ENCODE data around the gene SPR. TPM values are rescaled to one million over a fixed set of nuclear protein-coding genes. Genes with fewer than 3 reads are reported as not detected.
A peak's percentile ranks its signal among the peaks of the same experiment; 100 is the strongest.

SPR gene
- polyA plus RNA-seq, 1 of the 3 experiments (the other 2 are of a cell fraction): 25.7 TPM

DNA sequence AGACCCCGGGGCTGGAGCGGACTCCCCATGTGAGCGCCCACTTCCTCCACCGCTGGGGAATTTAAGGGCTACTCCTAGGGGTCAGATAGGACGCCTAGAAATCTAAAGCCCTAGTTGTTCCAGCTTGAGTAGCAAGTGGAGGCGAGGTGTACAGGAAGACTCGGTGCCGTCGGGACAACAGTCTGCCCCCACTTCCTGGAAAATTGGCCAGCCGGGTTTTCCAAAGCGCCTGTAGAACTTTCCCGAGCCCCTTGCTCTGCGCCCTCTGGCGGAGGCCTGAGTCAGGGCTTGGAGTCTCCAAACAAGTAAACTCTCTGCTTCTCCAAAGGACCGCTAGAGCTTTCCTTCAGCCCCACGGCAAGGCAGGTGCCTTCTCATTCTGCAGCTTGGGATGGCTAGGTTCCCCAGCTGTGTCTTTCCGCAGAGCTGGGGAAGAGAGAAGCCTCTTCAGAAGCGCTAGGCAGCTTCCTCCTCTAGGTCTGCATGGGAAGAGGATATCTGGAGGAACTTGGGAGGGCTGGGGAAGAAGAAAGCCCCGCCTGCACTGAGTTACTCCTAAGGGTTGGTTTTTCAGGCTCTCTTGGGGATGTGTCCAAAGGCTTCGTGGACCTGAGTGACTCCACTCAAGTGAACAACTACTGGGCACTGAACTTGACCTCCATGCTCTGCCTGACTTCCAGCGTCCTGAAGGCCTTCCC is 681 bp downstream of the SPR start:
- peaks cover 6 to 12% of the 10 kb centered on the region in 2 experiments; a peak in 2 of 4 replicates for H3K4me1 ChIP-seq (ENCODE audit: control insufficient read depth in 1 of 2, insufficient read depth in 2 of 2, low read depth in 1 of 2, low read length in 1 of 2)
- TF ChIP-seq, protein P1, sequence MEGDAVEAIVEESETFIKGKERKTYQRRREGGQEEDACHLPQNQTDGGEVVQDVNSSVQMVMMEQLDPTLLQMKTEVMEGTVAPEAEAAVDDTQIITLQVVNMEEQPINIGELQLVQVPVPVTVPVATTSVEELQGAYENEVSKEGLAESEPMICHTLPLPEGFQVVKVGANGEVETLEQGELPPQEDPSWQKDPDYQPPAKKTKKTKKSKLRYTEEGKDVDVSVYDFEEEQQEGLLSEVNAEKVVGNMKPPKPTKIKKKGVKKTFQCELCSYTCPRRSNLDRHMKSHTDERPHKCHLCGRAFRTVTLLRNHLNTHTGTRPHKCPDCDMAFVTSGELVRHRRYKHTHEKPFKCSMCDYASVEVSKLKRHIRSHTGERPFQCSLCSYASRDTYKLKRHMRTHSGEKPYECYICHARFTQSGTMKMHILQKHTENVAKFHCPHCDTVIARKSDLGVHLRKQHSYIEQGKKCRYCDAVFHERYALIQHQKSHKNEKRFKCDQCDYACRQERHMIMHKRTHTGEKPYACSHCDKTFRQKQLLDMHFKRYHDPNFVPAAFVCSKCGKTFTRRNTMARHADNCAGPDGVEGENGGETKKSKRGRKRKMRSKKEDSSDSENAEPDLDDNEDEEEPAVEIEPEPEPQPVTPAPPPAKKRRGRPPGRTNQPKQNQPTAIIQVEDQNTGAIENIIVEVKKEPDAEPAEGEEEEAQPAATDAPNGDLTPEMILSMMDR (IDR thresholded peaks at IDR 0.05): peak; percentile 92
- TF ChIP-seq FOSL2 (IDR thresholded peaks at IDR 0.05; ENCODE audit: borderline replicate concordance, low read depth) (no peak; the same call in 1 of the 2 replicates), NRF1 (IDR thresholded peaks at IDR 0.05; ENCODE audit: low read depth, low read length) (no peak), POLR2AphosphoS5 (IDR thresholded peaks at IDR 0.05; ENCODE audit: low read depth, low read length) (no peak), GABPA (IDR thresholded peaks at IDR 0.05; ENCODE audit: low read depth) (peak; percentile 43; the same call in 1 of the 2 replicates), MXI1 (IDR thresholded peaks at IDR 0.05; ENCODE audit: low read depth, low read length) (no peak), IRF3 (IDR thresholded peaks at IDR 0.05; ENCODE audit: low read depth, low read length) (no peak), GATA2 (CRISPR knock-in tag; IDR thresholded peaks at IDR 0.05) (no peak), FOXJ3 (CRISPR knock-in tag; IDR thresholded peaks at IDR 0.05) (no peak), EZH2phosphoT487 (IDR thresholded peaks at IDR 0.05; ENCODE audit: borderline replicate concordance, low read depth) (no peak), TEAD4 (IDR thresholded peaks at IDR 0.05; ENCODE audit: borderline replicate concordance, insufficient read depth) (no peak), EP300 (IDR thresholded peaks at IDR 0.05; ENCODE audit: borderline replicate concordance in 1 of 2, low read depth in 1 of 2, low read length in 1 of 2) (peak in 1 of 2 experiments; percentile 31; a peak in 1 of 4 replicates), RFX5 (IDR thresholded peaks at IDR 0.05; ENCODE audit: low read length) (no peak), MEF2A (IDR thresholded peaks at IDR 0.05; ENCODE audit: borderline replicate concordance, low read depth) (no peak), CHD2 (IDR thresholded peaks at IDR 0.05; ENCODE audit: low read length, partially characterized antibody) (no peak), NFIC (IDR thresholded peaks at IDR 0.05; ENCODE audit: borderline replicate concordance) (no peak), YY1 (IDR thresholded peaks at IDR 0.05; ENCODE audit: low read depth) (no peak; the same call in 1 of the 2 replicates), RXRA (IDR thresholded peaks at IDR 0.05; ENCODE audit: borderline replicate concordance, low read depth) (no peak), SMC3 (IDR thresholded peaks at IDR 0.05; ENCODE audit: low read depth, low read length) (peak; percentile 53), PBX3 (IDR thresholded peaks at IDR 0.05) (no peak), TAF1 (IDR thresholded peaks at IDR 0.05; ENCODE audit: borderline replicate concordance, low read depth, low read length) (no peak), RCOR1 (IDR thresholded peaks at IDR 0.05; ENCODE audit: low read length) (peak; percentile 62), FOXM1 (IDR thresholded peaks at IDR 0.05; ENCODE audit: low read depth) (no peak)
- TF ChIP-seq, protein P2, sequence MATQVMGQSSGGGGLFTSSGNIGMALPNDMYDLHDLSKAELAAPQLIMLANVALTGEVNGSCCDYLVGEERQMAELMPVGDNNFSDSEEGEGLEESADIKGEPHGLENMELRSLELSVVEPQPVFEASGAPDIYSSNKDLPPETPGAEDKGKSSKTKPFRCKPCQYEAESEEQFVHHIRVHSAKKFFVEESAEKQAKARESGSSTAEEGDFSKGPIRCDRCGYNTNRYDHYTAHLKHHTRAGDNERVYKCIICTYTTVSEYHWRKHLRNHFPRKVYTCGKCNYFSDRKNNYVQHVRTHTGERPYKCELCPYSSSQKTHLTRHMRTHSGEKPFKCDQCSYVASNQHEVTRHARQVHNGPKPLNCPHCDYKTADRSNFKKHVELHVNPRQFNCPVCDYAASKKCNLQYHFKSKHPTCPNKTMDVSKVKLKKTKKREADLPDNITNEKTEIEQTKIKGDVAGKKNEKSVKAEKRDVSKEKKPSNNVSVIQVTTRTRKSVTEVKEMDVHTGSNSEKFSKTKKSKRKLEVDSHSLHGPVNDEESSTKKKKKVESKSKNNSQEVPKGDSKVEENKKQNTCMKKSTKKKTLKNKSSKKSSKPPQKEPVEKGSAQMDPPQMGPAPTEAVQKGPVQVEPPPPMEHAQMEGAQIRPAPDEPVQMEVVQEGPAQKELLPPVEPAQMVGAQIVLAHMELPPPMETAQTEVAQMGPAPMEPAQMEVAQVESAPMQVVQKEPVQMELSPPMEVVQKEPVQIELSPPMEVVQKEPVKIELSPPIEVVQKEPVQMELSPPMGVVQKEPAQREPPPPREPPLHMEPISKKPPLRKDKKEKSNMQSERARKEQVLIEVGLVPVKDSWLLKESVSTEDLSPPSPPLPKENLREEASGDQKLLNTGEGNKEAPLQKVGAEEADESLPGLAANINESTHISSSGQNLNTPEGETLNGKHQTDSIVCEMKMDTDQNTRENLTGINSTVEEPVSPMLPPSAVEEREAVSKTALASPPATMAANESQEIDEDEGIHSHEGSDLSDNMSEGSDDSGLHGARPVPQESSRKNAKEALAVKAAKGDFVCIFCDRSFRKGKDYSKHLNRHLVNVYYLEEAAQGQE (IDR thresholded peaks at IDR 0.05; ENCODE audit: low read depth, low read length): no peak; the same call in 1 of the 2 replicates
- TF ChIP-seq, protein P3, sequence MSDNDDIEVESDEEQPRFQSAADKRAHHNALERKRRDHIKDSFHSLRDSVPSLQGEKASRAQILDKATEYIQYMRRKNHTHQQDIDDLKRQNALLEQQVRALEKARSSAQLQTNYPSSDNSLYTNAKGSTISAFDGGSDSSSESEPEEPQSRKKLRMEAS (IDR thresholded peaks at IDR 0.05; ENCODE audit: low read depth): peak; percentile 89

More for the DNA sequence above, 681 bp downstream of the SPR start:
- Histone ChIP-seq H3K9me3 (no peaks in the 10 kb centered on the region), H4K20me1 (ENCODE audit: insufficient read depth) (peaks cover 6% of the 10 kb centered on the region; the same call in 1 of the 2 replicates), H3K9me2 (no peaks in the 10 kb centered on the region), H3F3A (replicated peaks; ENCODE audit: insufficient read depth) (peaks cover 3% of the 10 kb centered on the region), H3K9ac (peak overlapping the region; percentile 67; the same call in 1 of the 2 replicates), H3K79me2 (ENCODE audit: insufficient read depth) (no peaks in the 10 kb centered on the region), H3K27me3 (ENCODE audit: insufficient read depth) (no peaks in the 10 kb centered on the region), H2AFZ (ENCODE audit: low read depth) (peak overlapping the region; percentile 98), H3K4me3 (ENCODE audit: low read depth in 2 of 2, low read length in 1 of 2) (peak overlapping the region; percentile 70 to 95), H3K36me3 (replicated peaks in 1 of 2; ENCODE audit: control insufficient read depth in 1 of 2, insufficient read depth in 2 of 2, low read length in 1 of 2) (peaks cover 0 to 12% of the 10 kb centered on the region in 2 experiments), H3K4me2 (peak overlapping the region; percentile 99), H3K27ac (ENCODE audit: low read depth in 2 of 2, low read length in 1 of 2) (peak overlapping the region; percentile 71 to 74)
- DNase-seq: peak; percentile 86
- 10% methylated on average over 13 of the region's 21 CpGs for WGBS (ENCODE audit: low lambda C conversion rate)
- CTCF ChIA-PET: interaction anchor here (0.6 to 3.2 kb wide), 67 partner anchors 8 to 1360 kb away, joined by 3 to 42 read pairs (median 4); partner anchors contain the start of gene EMX1
- POLR2A ChIA-PET: no interaction called here
